NK-92 treated with Interleukin-12 subunit alpha and Interleukin-12 subunit beta, amount 100 ng/mL, for 24 hours (cell line): ENCODE results near the gene TMA7.

ENCODE experiments used
- DNase-seq: peaks from one replicate; lab custom pipeline; 2025; lab: John Stamatoyannopoulos, UW

Gene TMA7

GRCh38 chr3:48409291-48410201 is 30.5 kb upstream of the TMA7 start:
- no peak for DNase-seq

GRCh38 chr3:48410205-48411040 is 29.6 kb upstream of the TMA7 start:
- no peak for DNase-seq

GRCh38 chr3:48411041-48411588 is 28.9 kb upstream of the TMA7 start:
- no peak for DNase-seq

GRCh38 chr3:48411606-48412374 is 28.3 kb upstream of the TMA7 start:
- DNase-seq = no peak

GRCh38 chr3:48412375-48413001 is 27.6 kb upstream of the TMA7 start:
- DNase-seq = no peak

GRCh38 chr3:48413086-48413485 is 27.0 kb upstream of the TMA7 start:
- no peak for DNase-seq

- DNase-seq = no peak
Measured at GRCh38 chr3:48413611-48414010, 26.4 kb upstream of the TMA7 start.

- DNase-seq = no peak
Measured at GRCh38 chr3:48414376-48415250, 25.4 kb upstream of the TMA7 start.

- DNase-seq = no peak
Measured at GRCh38 chr3:48415251-48415953, 24.7 kb upstream of the TMA7 start.

- DNase-seq = no peak
Measured at GRCh38 chr3:48416091-48416505, 24.0 kb upstream of the TMA7 start.

GRCh38 chr3:48416546-48416945 is 23.5 kb upstream of the TMA7 start:
- no peak for DNase-seq

- DNase-seq = no peak
Measured at GRCh38 chr3:48417529-48418108, 22.4 kb upstream of the TMA7 start.

- no peak for DNase-seq
Measured at GRCh38 chr3:48418140-48418539, 21.9 kb upstream of the TMA7 start.

- no peak for DNase-seq
Measured at GRCh38 chr3:48418651-48419050, 21.4 kb upstream of the TMA7 start.

GRCh38 chr3:48419149-48419548 is 20.9 kb upstream of the TMA7 start:
- DNase-seq = no peak

- DNase-seq = no peak
Measured at GRCh38 chr3:48419597-48419996, 20.5 kb upstream of the TMA7 start.

- DNase-seq = no peak
Measured at GRCh38 chr3:48420561-48420960, 19.5 kb upstream of the TMA7 start.

- no peak for DNase-seq
Measured at GRCh38 chr3:48422272-48422671, 17.8 kb upstream of the TMA7 start.

- no peak for DNase-seq
Measured at GRCh38 chr3:48422681-48423080, 17.4 kb upstream of the TMA7 start.
